AG08396 (cell line): ENCODE measurements around the gene DPP6.

Experiments
- DNase-seq: peaks from one replicate; pipeline ENCODE4 v3.0.0; 2012; ENCODE audit warnings: low spot score, mixed read lengths

Gene DPP6

GRCh38 chr7:154832557-154833138 is 780.5 kb downstream of the DPP6 start:
- DNase-seq, result no peak

- DNase-seq, result no peak
Measured at GRCh38 chr7:154836021-154836448, 783.8 kb downstream of the DPP6 start.

- DNase-seq, result no peak
Measured at GRCh38 chr7:154837087-154837486, 784.9 kb downstream of the DPP6 start.

- no peak for DNase-seq
Measured at GRCh38 chr7:154837622-154838021, 785.4 kb downstream of the DPP6 start.

GRCh38 chr7:154840086-154840485 is 787.9 kb downstream of the DPP6 start:
- DNase-seq, result no peak

- DNase-seq, result no peak
Measured at GRCh38 chr7:154841731-154842331, 789.6 kb downstream of the DPP6 start.

GRCh38 chr7:154842591-154842990 is 790.4 kb downstream of the DPP6 start:
- DNase-seq, result no peak

GRCh38 chr7:154843670-154844237 is 791.6 kb downstream of the DPP6 start:
- no peak for DNase-seq

- no peak for DNase-seq
Measured at GRCh38 chr7:154844499-154844898, 792.3 kb downstream of the DPP6 start.

GRCh38 chr7:154844955-154845354 is 792.8 kb downstream of the DPP6 start:
- no peak for DNase-seq

GRCh38 chr7:154848464-154848863 is 796.3 kb downstream of the DPP6 start:
- DNase-seq, result no peak

GRCh38 chr7:154852205-154852604 is 800.0 kb downstream of the DPP6 start:
- no peak for DNase-seq

GRCh38 chr7:154853063-154853726 is 801.0 kb downstream of the DPP6 start:
- no peak for DNase-seq

GRCh38 chr7:154853727-154854095 is 801.5 kb downstream of the DPP6 start:
- DNase-seq, result no peak

GRCh38 chr7:154854836-154855235 is 802.6 kb downstream of the DPP6 start:
- no peak for DNase-seq

GRCh38 chr7:154855366-154855765 is 803.2 kb downstream of the DPP6 start:
- no peak for DNase-seq

GRCh38 chr7:154856733-154857132 is 804.5 kb downstream of the DPP6 start:
- DNase-seq, result no peak

- DNase-seq, result no peak
Measured at GRCh38 chr7:154857240-154857639, 805.0 kb downstream of the DPP6 start.

GRCh38 chr7:154857728-154858681 is 805.8 kb downstream of the DPP6 start:
- no peak for DNase-seq

- DNase-seq, result no peak
Measured at GRCh38 chr7:154858836-154859537, 806.8 kb downstream of the DPP6 start.
